Measurements from ENCODE around the gene PCDHB3. TPM values are rescaled to one million over a fixed set of nuclear protein-coding genes. Genes with fewer than 3 reads are reported as not detected.

Gene PCDHB3
- polyA plus RNA-seq, 1 donor from 2014 or later: 1.0 TPM

Other genes starting within 250 kb of the PCDHB3 start
- 2.1 TPM for gene PCDHA10, start 244.6 kb upstream of the PCDHB3 start, polyA plus RNA-seq (ENCODE audit: insufficient read depth, low read depth, low replicate concordance)
- 17.7 TPM for gene PCDHA11, start 231.5 kb upstream of the PCDHB3 start, polyA plus RNA-seq (ENCODE audit: insufficient read depth, low read depth, low replicate concordance)
- 0.66 TPM for gene PCDHA12, start 225.2 kb upstream of the PCDHB3 start, polyA plus RNA-seq (ENCODE audit: insufficient read depth, low read depth, low replicate concordance)
- gene PCDHA13, start 218.3 kb upstream of the PCDHB3 start, polyA plus RNA-seq (ENCODE audit: insufficient read depth, low read depth, low replicate concordance): 0.36 TPM
- gene PCDHAC1, start 174.2 kb upstream of the PCDHB3 start, polyA plus RNA-seq (ENCODE audit: insufficient read depth, low read depth, low replicate concordance): 0.81 TPM
- gene PCDHAC2, start 134.0 kb upstream of the PCDHB3 start, polyA plus RNA-seq (ENCODE audit: insufficient read depth, low read depth, low replicate concordance): 1.8 TPM
- gene PCDHB1, start 49.1 kb upstream of the PCDHB3 start, polyA plus RNA-seq (ENCODE audit: insufficient read depth, low read depth, low replicate concordance): 0.32 TPM
- 37.5 TPM for gene PCDHB2, start 5.9 kb upstream of the PCDHB3 start, polyA plus RNA-seq (ENCODE audit: insufficient read depth, low read depth, low replicate concordance)
- 3.2 TPM for gene PCDHB4, start 21.3 kb downstream of the PCDHB3 start, polyA plus RNA-seq (ENCODE audit: insufficient read depth, low read depth, low replicate concordance)
- gene PCDHB5, start 34.7 kb downstream of the PCDHB3 start, polyA plus RNA-seq (ENCODE audit: insufficient read depth, low read depth, low replicate concordance): 57.4 TPM
- gene PCDHB6, start 49.6 kb downstream of the PCDHB3 start, polyA plus RNA-seq (ENCODE audit: insufficient read depth, low read depth, low replicate concordance): 1.5 TPM
- gene PCDHB7, start 72.2 kb downstream of the PCDHB3 start, polyA plus RNA-seq (ENCODE audit: insufficient read depth, low read depth, low replicate concordance): 1.3 TPM
- gene PCDHB8, start 77.3 kb downstream of the PCDHB3 start, polyA plus RNA-seq (ENCODE audit: insufficient read depth, low read depth, low replicate concordance): 5.9 TPM
- 20.5 TPM for gene PCDHB16, start 81.9 kb downstream of the PCDHB3 start, polyA plus RNA-seq (ENCODE audit: insufficient read depth, low read depth, low replicate concordance)
- gene PCDHB9, start 86.7 kb downstream of the PCDHB3 start, polyA plus RNA-seq (ENCODE audit: insufficient read depth, low read depth, low replicate concordance): 30.1 TPM
- gene PCDHB10, start 91.9 kb downstream of the PCDHB3 start, polyA plus RNA-seq (ENCODE audit: insufficient read depth, low read depth, low replicate concordance): 8.4 TPM
- 0.31 TPM for gene PCDHB11, start 99.2 kb downstream of the PCDHB3 start, polyA plus RNA-seq (ENCODE audit: insufficient read depth, low read depth, low replicate concordance)
- gene PCDHB12, start 108.2 kb downstream of the PCDHB3 start, polyA plus RNA-seq (ENCODE audit: insufficient read depth, low read depth, low replicate concordance): 0.98 TPM
- 0.87 TPM for gene PCDHB13, start 113.4 kb downstream of the PCDHB3 start, polyA plus RNA-seq (ENCODE audit: insufficient read depth, low read depth, low replicate concordance)
- 1.8 TPM for gene PCDHB14, start 122.9 kb downstream of the PCDHB3 start, polyA plus RNA-seq (ENCODE audit: insufficient read depth, low read depth, low replicate concordance)
- gene PCDHB15, start 144.9 kb downstream of the PCDHB3 start, polyA plus RNA-seq (ENCODE audit: insufficient read depth, low read depth, low replicate concordance): 3.0 TPM
- gene SLC25A2, start 203.6 kb downstream of the PCDHB3 start, polyA plus RNA-seq (ENCODE audit: insufficient read depth, low read depth, low replicate concordance): not detected
- gene TAF7, start 220.3 kb downstream of the PCDHB3 start, polyA plus RNA-seq (ENCODE audit: insufficient read depth, low read depth, low replicate concordance): 145 TPM
- 4.9 TPM for gene PCDHGA1, start 230.0 kb downstream of the PCDHB3 start, polyA plus RNA-seq (ENCODE audit: insufficient read depth, low read depth, low replicate concordance)
- gene PCDHGA2, start 238.3 kb downstream of the PCDHB3 start, polyA plus RNA-seq (ENCODE audit: insufficient read depth, low read depth, low replicate concordance): 7.8 TPM
- 4.4 TPM for gene PCDHGA3, start 243.4 kb downstream of the PCDHB3 start, polyA plus RNA-seq (ENCODE audit: insufficient read depth, low read depth, low replicate concordance)
- gene PCDHGB1, start 249.6 kb downstream of the PCDHB3 start, polyA plus RNA-seq (ENCODE audit: insufficient read depth, low read depth, low replicate concordance): 2.6 TPM